HFF-Myc (cell line): ENCODE measurements around the gene SEC23A.
"Not testable (repeated sequence)": the region's sequence is repeated elsewhere in the genome, so short reads cannot be mapped to it uniquely, and the experiment has no call there.

Source experiments
- DNase-seq: peaks from one replicate; pipeline ENCODE4 v3.0.0-alpha.2; 2011; ENCODE audit warnings: low read depth; ENCODE audit errors: extremely low read depth
- H3K4me3 ChIP-seq: replicated peaks from 2 replicates; pipeline ENCODE4 v1.5.1; 2011; ENCODE audit warnings: low read depth, mild to moderate bottlenecking, control low read depth, low read length
- TF ChIP-seq, protein P1 (sequence below): IDR thresholded peaks from 2 replicates; pipeline ENCODE4 v1.5.1; 2012; ENCODE audit warnings: mild to moderate bottlenecking, low read depth, low read length, control low read depth; ENCODE audit errors: missing control alignments

The SEC23A gene

DNA sequence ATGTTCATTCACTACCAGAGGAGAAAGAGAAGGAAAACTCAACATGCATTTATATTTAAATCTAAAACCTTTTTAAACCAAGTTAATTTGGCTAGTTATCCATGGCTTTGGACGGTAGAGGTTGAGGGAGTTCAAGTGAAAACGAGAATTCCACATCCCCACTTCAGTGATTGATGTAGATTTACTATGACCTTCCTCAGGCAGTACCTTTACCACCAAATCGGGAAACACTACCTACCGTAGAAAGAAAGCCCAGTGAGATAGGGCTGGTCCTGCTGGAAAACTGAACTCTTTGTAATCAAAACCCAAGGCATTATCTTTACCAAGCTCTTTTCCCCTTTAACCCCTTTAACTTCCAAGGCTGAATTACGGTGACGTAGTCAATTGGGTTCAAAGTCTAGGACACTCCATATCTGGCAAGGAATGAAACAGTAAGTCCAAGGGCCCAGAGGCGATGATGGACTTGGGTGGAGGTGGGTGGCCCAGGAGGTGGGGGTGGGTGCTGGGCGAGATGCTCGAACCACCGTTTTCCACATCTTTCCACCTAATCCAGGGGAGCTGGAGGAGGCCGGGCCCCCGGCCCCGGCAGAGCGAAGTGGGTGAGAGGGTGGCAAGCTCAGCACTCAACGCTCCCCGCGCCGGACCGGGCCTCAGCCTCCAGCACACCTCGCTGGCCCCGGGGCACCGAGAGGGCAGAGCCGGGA, 618 bp downstream of the SEC23A start:
- peak overlapping the region; percentile 82 for H3K4me3 ChIP-seq
- no peak for DNase-seq
- TF ChIP-seq, protein P1, sequence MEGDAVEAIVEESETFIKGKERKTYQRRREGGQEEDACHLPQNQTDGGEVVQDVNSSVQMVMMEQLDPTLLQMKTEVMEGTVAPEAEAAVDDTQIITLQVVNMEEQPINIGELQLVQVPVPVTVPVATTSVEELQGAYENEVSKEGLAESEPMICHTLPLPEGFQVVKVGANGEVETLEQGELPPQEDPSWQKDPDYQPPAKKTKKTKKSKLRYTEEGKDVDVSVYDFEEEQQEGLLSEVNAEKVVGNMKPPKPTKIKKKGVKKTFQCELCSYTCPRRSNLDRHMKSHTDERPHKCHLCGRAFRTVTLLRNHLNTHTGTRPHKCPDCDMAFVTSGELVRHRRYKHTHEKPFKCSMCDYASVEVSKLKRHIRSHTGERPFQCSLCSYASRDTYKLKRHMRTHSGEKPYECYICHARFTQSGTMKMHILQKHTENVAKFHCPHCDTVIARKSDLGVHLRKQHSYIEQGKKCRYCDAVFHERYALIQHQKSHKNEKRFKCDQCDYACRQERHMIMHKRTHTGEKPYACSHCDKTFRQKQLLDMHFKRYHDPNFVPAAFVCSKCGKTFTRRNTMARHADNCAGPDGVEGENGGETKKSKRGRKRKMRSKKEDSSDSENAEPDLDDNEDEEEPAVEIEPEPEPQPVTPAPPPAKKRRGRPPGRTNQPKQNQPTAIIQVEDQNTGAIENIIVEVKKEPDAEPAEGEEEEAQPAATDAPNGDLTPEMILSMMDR = no peak

DNA sequence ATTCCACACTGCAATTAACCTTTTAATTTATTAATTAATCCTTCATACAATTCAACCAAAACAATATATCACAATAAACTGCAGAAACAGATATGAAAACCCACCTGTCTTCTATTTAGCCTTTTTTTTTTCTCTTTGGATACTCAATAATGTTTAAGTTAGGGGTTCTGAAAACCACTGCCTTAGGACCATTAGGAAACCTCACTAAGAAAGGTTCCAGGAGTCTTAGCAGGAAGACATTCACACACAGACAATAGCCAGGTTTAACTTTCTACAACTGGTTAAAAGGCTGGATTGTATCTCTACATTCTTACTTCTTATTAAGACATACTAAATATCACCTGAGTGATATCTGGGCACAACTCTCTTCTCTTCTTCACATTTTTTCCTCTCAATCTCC, 3.3 kb downstream of the SEC23A start:
- DNase-seq = no peak
- no peak overlapping the region for H3K4me3 ChIP-seq
- TF ChIP-seq, protein P1 = no peak

DNA sequence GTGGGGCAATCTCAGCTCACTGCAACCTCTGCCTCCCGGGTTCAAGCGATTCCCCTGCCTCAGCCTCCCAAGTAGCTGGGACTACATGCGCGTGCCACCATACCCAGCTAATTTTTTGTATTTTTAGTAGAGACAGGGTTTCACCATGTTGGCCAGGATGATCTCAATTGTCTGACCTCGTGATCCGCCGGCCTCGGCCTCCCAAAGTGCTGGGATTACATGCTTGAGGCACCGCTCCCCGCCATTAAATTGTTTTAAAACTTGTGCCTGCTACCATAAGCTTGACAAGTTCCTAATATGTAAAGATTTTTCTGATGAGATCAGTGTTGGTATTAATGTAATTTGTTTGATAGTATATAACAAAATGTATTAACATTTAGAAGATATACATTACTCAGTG, 3.8 kb downstream of the SEC23A start:
- DNase-seq, H3K4me3 ChIP-seq: not testable (repeated sequence)

DNA sequence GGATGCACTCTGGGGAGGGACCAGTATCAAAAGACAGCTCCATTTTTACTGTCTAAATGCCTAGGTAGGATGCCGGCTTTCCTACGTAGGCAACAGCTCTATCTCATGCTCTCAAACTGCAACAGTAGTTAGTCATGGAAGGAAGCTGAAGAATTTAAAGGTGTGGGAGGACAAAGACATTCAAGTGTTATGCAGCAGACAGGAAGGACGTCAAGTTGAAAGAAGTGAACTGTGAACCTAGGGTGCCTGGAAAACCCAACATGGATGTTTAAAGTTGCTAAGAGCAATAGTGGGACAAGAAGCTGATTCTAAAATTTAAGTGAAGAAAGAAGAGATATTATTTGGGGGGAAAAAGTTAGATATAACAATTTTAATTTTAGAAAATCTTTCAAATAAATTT, 5.9 kb downstream of the SEC23A start:
- no peak for DNase-seq
- TF ChIP-seq, protein P1 = no peak
- no peak overlapping the region for H3K4me3 ChIP-seq

GRCh38 chr14:39094515-39094914, 8.5 kb downstream of the SEC23A start:
- DNase-seq = no peak
- H3K4me3 ChIP-seq = no peak overlapping the region
- TF ChIP-seq, protein P1 = no peak

- DNase-seq = no peak
- TF ChIP-seq, protein P1 = no peak
- no peak overlapping the region for H3K4me3 ChIP-seq
Measured at GRCh38 chr14:39091716-39092115, 11.3 kb downstream of the SEC23A start.

DNA sequence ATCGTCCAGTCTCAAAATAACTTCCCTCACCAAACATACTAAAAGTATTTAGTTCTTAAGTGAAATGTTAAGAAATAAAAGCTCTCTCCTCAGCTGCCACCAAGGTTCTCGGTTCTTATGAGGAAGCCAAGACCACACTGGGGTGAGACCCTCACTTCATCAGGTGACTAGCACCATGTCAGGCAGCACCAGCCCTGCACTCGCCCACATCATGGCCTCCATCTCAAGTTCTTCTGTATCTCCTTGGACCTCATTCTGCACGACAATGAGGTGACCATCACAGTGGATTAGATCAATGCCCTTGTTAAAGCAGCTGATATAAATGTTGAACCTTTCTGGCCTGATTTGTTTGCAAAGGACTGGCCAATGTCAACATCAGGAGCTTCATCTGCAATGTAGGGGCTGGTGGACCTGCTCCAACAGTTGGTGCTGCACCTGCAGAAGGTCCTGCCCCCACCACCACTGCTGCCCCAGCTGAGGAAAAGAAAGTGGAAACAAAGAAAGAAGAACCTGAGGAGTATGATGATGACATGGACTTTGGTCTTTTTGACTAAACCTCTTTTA, 12.4 kb downstream of the SEC23A start:
- TF ChIP-seq, protein P1 = no peak
- no peak for DNase-seq
- no peak overlapping the region for H3K4me3 ChIP-seq
